HepG2 (cell line): Measurements from ENCODE around the gene ALDH3A1. TPM values are rescaled to one million over a fixed set of nuclear protein-coding genes. Genes with fewer than 3 reads are reported as not detected.

Experiments used
- CEBPG ChIP-seq: IDR thresholded peaks from 2 replicates; pipeline ENCODE4 v1.6.1; 2016
- FOXC1 ChIP-seq: sonication (generic); formaldehyde crosslinking; IDR thresholded peaks from 2 replicates; pipeline ENCODE4 v1.8.0; 2022; ENCODE audit warnings: mild to moderate bottlenecking, missing genetic modification reagents, borderline replicate concordance
- GATAD2A ChIP-seq: IDR thresholded peaks from 2 replicates; pipeline ENCODE4 v1.6.1; 2016
- LBX2 ChIP-seq: sonication (generic); formaldehyde crosslinking; IDR thresholded peaks from 2 replicates; pipeline ENCODE4 v1.5.0; 2020; ENCODE audit warnings: missing genetic modification reagents, mild to moderate bottlenecking, borderline replicate concordance
- NCOR1 ChIP-seq: fragments of 200-600 bp; sonication (generic); IDR thresholded peaks from 2 replicates; pipeline ENCODE4 v1.7.0; 2017; ENCODE audit warnings: antibody characterized with exemption, low read length, borderline replicate concordance
- NR2F6 ChIP-seq, 2 experiments: IDR thresholded peaks; 2 replicates each; pipeline ENCODE4 v1.6.1; 2016; ENCODE audit warnings: antibody characterized with exemption in 1 of 2, mild to moderate bottlenecking in 1 of 2
- PAF1 ChIP-seq: IDR thresholded peaks from 2 replicates; pipeline ENCODE4 v1.6.1; 2016; ENCODE audit warnings: missing genetic modification reagents, missing compliant biosample characterization
- RCOR2 ChIP-seq: IDR thresholded peaks from 2 replicates; pipeline ENCODE4 v1.6.1; 2016; ENCODE audit warnings: missing biosample characterization, missing genetic modification reagents
- ZSCAN29 ChIP-seq: sonication (generic); formaldehyde crosslinking; conservative IDR thresholded peaks from 2 replicates; pipeline ENCODE4 v1.4.0; 2020; ENCODE audit warnings: mild to moderate bottlenecking, missing genetic modification reagents
- polyA plus RNA-seq, 8 experiments: library from polyadenylated mRNA; depleted of rRNA in 3 of 8; stranded (reverse) in 7 of 8; unstranded in 1 of 8; fragments of >200 nt; fragmentation: Illumina TruSeq in 4 of 8; extraction: Trizol in 4 of 8; gene quantifications; 2 replicates each; pipeline versions ENCODE4 v1.2.1 to v1.2.3, GENCODE V29; 2011 to 2016; ENCODE audit warnings: low read depth in 4 of 8, missing spikeins in 1 of 8, mixed read lengths in 1 of 8; ENCODE audit not compliant: insufficient read depth in 1 of 8
- total RNA-seq, 5 experiments: library from RNA; depleted of rRNA; stranded (reverse); fragments of >200 nt; fragmentation: Illumina TruSeq; extraction: Trizol; gene quantifications; 2 replicates each; pipeline ENCODE4 v1.2.3, GENCODE V29; 2016; ENCODE audit warnings: low read depth in 1 of 5
- TF ChIP-seq, protein P1 (sequence below): IDR thresholded peaks from 2 replicates; pipeline ENCODE4 v1.4.0; 2020; ENCODE audit warnings: mild to moderate bottlenecking, missing genetic modification reagents
- TF ChIP-seq, protein P2 (sequence below): sonication (generic); formaldehyde crosslinking; IDR thresholded peaks from 2 replicates; pipeline ENCODE4 v1.4.0; 2020; ENCODE audit warnings: missing genetic modification reagents, borderline replicate concordance

The ALDH3A1 gene
- total and polyA plus RNA-seq, 2 of the 13 experiments (the other 11 are each of a cell fraction or from before 2014, with no cell fraction given), result 0.07 to 0.62 TPM

GRCh38 chr17:19747829-19748806 is at the start of gene ALDH3A1 (continued):
- TF ChIP-seq, protein P1, sequence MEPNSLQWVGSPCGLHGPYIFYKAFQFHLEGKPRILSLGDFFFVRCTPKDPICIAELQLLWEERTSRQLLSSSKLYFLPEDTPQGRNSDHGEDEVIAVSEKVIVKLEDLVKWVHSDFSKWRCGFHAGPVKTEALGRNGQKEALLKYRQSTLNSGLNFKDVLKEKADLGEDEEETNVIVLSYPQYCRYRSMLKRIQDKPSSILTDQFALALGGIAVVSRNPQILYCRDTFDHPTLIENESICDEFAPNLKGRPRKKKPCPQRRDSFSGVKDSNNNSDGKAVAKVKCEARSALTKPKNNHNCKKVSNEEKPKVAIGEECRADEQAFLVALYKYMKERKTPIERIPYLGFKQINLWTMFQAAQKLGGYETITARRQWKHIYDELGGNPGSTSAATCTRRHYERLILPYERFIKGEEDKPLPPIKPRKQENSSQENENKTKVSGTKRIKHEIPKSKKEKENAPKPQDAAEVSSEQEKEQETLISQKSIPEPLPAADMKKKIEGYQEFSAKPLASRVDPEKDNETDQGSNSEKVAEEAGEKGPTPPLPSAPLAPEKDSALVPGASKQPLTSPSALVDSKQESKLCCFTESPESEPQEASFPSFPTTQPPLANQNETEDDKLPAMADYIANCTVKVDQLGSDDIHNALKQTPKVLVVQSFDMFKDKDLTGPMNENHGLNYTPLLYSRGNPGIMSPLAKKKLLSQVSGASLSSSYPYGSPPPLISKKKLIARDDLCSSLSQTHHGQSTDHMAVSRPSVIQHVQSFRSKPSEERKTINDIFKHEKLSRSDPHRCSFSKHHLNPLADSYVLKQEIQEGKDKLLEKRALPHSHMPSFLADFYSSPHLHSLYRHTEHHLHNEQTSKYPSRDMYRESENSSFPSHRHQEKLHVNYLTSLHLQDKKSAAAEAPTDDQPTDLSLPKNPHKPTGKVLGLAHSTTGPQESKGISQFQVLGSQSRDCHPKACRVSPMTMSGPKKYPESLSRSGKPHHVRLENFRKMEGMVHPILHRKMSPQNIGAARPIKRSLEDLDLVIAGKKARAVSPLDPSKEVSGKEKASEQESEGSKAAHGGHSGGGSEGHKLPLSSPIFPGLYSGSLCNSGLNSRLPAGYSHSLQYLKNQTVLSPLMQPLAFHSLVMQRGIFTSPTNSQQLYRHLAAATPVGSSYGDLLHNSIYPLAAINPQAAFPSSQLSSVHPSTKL, result peak; percentile 52; the same call in 1 of the 2 replicates
- 0 out of 2 replicates have a peak, but pooled peaks have one; percentile 30 for TF ChIP-seq RCOR2 (CRISPR knock-in tag)
- no peak for TF ChIP-seq ZSCAN29
- no peak for TF ChIP-seq GATAD2A (CRISPR knock-in tag)
- TF ChIP-seq, protein P2, sequence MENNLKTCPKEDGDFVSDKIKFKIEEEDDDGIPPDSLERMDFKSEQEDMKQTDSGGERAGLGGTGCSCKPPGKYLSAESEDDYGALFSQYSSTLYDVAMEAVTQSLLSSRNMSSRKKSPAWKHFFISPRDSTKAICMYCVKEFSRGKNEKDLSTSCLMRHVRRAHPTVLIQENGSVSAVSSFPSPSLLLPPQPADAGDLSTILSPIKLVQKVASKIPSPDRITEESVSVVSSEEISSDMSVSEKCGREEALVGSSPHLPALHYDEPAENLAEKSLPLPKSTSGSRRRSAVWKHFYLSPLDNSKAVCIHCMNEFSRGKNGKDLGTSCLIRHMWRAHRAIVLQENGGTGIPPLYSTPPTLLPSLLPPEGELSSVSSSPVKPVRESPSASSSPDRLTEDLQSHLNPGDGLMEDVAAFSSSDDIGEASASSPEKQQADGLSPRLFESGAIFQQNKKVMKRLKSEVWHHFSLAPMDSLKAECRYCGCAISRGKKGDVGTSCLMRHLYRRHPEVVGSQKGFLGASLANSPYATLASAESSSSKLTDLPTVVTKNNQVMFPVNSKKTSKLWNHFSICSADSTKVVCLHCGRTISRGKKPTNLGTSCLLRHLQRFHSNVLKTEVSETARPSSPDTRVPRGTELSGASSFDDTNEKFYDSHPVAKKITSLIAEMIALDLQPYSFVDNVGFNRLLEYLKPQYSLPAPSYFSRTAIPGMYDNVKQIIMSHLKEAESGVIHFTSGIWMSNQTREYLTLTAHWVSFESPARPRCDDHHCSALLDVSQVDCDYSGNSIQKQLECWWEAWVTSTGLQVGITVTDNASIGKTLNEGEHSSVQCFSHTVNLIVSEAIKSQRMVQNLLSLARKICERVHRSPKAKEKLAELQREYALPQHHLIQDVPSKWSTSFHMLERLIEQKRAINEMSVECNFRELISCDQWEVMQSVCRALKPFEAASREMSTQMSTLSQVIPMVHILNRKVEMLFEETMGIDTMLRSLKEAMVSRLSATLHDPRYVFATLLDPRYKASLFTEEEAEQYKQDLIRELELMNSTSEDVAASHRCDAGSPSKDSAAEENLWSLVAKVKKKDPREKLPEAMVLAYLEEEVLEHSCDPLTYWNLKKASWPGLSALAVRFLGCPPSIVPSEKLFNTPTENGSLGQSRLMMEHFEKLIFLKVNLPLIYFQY (CRISPR knock-in tag), result no peak
- TF ChIP-seq NR2F6 (IDR thresholded peaks at IDR 0.05), result 0 out of 2 replicates have a peak, but pooled peaks have one; percentile 15
- TF ChIP-seq NR2F6 (CRISPR knock-in tag; IDR thresholded peaks at IDR 0.05), result peak; percentile 48; the same call in 1 of the 2 replicates
- TF ChIP-seq LBX2, result no peak
- TF ChIP-seq PAF1 (CRISPR knock-in tag), result no peak
- TF ChIP-seq CEBPG (CRISPR knock-in tag), result peak; percentile 7; the same call in 1 of the 2 replicates
- TF ChIP-seq FOXC1, result no peak
- TF ChIP-seq NCOR1, result no peak
